ENCODE results near the gene URB2. TPM values are rescaled to one million over a fixed set of nuclear protein-coding genes. Genes with fewer than 3 reads are reported as not detected.

URB2 gene
- total RNA-seq, 4 donors from 2014 or later = 5.7 to 7.7 (median 6.3) TPM

- no peak overlapping the region for H3K4me3 ChIP-seq (ENCODE audit: low read depth, poor library complexity, severe bottlenecking)
- no peak for DNase-seq (ENCODE audit: low spot score in 2 of 2)
- 58 to 63% methylated on average over 5 of the region's 5 CpGs for WGBS, 2 donors
- TF ChIP-seq POLR2A (IDR thresholded peaks at IDR 0.05) (no peak), CTCF (IDR thresholded peaks at IDR 0.05) (no peak)
- intact Hi-C loops (cut with DNase I; ENCODE audit: low total_unique reads) = no loop called here
Observed at GRCh38 chr1:229674042-229674441, 48.0 kb downstream of the URB2 start.

GRCh38 chr1:229675396-229675795 is 49.3 kb downstream of the URB2 start:
- TF ChIP-seq CTCF (IDR thresholded peaks at IDR 0.05) (no peak), POLR2A (IDR thresholded peaks at IDR 0.05) (no peak)

GRCh38 chr1:229685149-229685548 is 59.1 kb downstream of the URB2 start:
- TF ChIP-seq POLR2A (IDR thresholded peaks at IDR 0.05) (no peak), CTCF (IDR thresholded peaks at IDR 0.05) (no peak)
- intact Hi-C loops (cut with DNase I; ENCODE audit: low total_unique reads) = no loop called here
- WGBS, 2 donors = 92 to 100% methylated on average over 2 of the region's 2 CpGs
- DNase-seq (ENCODE audit: low spot score in 2 of 2) = no peak
- no peak overlapping the region for H3K4me3 ChIP-seq (ENCODE audit: low read depth, poor library complexity, severe bottlenecking)

More at GRCh38 chr1:229675396-229675795, 49.3 kb downstream of the URB2 start:
- intact Hi-C loops (cut with DNase I; ENCODE audit: low total_unique reads) = no loop called here
- DNase-seq (ENCODE audit: low spot score in 2 of 2) = no peak
- H3K4me3 ChIP-seq (ENCODE audit: low read depth, poor library complexity, severe bottlenecking) = no peak overlapping the region

- WGBS, 2 donors = 91 to 95% methylated on average over 4 of the region's 4 CpGs
- DNase-seq (ENCODE audit: low spot score in 2 of 2) = no peak
- TF ChIP-seq CTCF (IDR thresholded peaks at IDR 0.05) (no peak), POLR2A (IDR thresholded peaks at IDR 0.05) (no peak)
- intact Hi-C loops (cut with DNase I; ENCODE audit: low total_unique reads) = no loop called here
- no peak overlapping the region for H3K4me3 ChIP-seq (ENCODE audit: low read depth, poor library complexity, severe bottlenecking)
Observed at GRCh38 chr1:229689273-229689672, 63.2 kb downstream of the URB2 start.

- no peak for DNase-seq (ENCODE audit: low spot score in 2 of 2)
- intact Hi-C loops (cut with DNase I; ENCODE audit: low total_unique reads) = no loop called here
- no peak overlapping the region for H3K4me3 ChIP-seq (ENCODE audit: low read depth, poor library complexity, severe bottlenecking)
- WGBS, 2 donors = 70 to 83% methylated on average over 5 to 7 of the region's 7 CpGs
- TF ChIP-seq POLR2A (IDR thresholded peaks at IDR 0.05) = no peak
- no peak for TF ChIP-seq CTCF (IDR thresholded peaks at IDR 0.05)
Observed at GRCh38 chr1:229689904-229690303, 63.9 kb downstream of the URB2 start.

GRCh38 chr1:229690662-229691061 is 64.6 kb downstream of the URB2 start:
- TF ChIP-seq CTCF (IDR thresholded peaks at IDR 0.05) = no peak
- H3K4me3 ChIP-seq (ENCODE audit: low read depth, poor library complexity, severe bottlenecking) = no peak overlapping the region
- WGBS, 2 donors = 67 to 79% methylated on average over 1 of the region's 1 CpG
- intact Hi-C loops (cut with DNase I; ENCODE audit: low total_unique reads) = no loop called here
- DNase-seq (ENCODE audit: low spot score in 2 of 2) = no peak
